GM18507 (cell line): ENCODE results near the gene COL5A1.
"Not testable (repeated sequence)": the region's sequence is repeated elsewhere in the genome, so short reads cannot be mapped to it uniquely, and the experiment has no call there.

Source experiments
- DNase-seq: peaks from one replicate; pipeline ENCODE4 v3.0.0; 2011; ENCODE audit warnings: low read depth; ENCODE audit not compliant: insufficient read length; ENCODE audit errors: extremely low spot score
- FAIRE-seq: peaks from 2 replicates; lab custom pipeline; 2011; peaks lifted over from hg19 to GRCh38; lab: Jason Lieb, UNC

Gene COL5A1

DNA sequence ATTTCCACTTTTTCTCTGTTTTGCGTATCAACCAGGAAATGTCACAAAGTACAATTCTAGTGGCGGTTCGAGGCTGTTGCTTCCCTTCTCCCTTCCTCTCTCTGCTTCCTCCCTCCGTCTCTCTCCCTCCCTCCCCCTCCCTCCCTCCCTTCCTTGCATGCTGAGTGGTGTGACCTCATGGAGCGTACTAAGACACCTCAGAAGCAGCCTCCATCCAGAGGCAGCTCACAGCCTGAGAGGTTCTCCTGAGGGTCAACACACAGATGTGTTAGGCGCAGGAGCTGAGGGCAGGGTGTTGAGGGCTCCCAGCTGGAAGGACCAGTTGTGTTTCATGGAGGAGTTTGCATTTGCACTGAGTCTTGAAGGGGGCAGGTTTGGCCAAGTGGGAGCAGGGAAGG lies 57.7 kb downstream of the COL5A1 start:
- DNase-seq (no peak), FAIRE-seq (no peak)

DNA sequence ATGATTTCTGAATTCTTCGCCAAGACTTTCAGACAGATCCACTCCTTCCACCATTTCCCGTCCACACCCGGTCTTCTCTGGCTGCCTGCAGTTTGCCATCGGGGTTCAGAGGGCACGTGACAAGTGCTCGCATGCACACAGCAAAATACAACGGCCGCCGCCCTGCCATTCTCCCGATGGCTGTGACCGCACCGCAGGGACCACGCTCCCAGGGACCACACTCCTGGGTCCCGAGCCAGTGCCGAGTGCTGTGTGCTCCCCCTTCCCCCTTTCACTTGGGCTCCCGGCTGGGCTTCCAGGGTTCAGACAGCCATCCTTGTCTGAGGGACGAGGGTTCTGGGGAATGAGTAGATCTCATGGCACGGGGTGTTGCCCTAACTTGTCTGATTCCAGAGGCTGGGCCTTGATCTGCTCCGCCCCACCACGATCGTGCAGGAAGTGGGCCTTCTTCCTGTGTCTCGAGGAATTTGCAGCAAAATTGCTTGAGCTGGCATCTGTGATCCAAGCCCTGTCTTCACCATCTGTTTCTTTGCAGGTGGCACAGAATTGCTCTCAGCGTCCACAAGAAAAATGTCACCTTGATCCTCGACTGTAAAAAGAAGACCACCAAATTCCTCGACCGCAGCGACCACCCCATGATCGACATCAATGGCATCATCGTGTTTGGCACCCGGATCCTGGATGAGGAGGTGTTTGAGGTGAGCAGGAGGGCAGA lies 59.2 kb downstream of the COL5A1 start:
- DNase-seq (no peak), FAIRE-seq (no peak)

DNA sequence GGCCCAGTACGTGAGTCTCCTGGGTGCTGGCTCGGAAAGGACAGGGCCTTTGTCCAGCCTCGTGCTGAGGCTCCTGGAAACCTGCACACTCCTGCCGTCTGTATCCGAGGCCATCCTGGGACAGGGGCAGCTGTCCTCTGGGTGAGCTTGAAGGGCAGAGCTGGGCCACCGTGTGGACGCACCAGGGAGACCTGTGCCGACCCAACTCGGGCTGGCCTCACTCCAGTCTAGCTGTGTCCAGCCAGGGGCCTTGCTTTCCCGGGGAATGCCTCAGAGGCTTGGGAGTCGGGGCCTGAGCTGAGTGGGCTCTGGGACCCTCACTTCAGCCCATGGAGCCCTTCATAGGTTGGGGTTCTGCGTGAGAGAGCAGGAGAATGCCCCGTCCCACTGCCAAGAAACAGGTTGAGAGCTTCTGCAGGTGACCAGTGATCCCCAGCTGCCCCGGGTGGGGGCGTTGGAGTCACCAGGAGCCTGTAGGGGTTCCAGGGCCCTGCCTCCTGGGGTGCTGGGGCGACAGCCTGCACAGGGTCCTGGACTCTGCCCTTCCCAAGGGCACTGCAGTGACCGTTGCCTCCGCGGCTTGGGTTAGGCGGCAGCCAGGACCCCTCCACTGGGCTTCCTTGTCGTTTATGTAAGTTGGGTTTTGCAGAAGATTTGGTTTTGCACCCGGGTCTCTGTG lies 60.1 kb downstream of the COL5A1 start:
- DNase-seq (no peak), FAIRE-seq (no peak)

DNA sequence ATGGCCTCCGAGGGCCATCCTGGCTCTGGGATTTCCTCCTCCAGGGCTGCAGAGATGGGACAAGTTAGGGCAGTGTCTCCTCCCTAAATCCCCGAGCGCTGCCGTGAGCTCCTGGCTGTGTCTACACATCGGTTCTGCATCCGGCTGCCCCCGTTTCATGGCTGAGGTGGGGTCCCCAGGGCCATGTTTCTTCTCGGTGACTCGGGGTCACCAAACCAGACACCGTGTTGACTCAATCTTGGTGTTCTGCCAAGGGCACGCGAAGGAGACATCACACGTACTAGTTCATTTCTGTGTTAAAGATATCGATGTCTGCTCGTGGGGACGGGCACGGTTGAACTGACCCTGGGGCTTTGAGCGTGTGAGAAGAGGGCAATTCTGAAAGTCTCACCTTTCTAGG lies 60.7 kb downstream of the COL5A1 start:
- DNase-seq (no peak), FAIRE-seq (no peak)

DNA sequence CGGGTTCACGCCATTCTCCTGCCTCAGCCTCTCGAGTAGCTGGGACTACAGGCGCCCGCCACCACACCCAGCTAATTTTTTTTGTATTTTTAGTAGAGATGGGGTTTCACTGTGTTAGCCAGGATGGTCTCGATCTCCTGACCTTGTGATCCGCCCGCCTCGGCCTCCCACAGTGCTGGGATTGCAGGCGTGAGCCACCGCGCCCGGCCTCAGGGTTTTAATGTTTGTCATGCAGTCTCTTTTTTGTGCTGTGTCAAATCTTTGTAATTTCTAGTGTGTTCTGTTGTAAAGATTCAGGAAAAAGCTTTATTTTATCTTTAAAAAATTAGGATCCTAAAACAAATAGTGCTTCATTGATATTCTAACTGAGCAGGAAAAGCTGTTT lies 62.1 kb downstream of the COL5A1 start:
- not testable (repeated sequence) for DNase-seq, FAIRE-seq

DNA sequence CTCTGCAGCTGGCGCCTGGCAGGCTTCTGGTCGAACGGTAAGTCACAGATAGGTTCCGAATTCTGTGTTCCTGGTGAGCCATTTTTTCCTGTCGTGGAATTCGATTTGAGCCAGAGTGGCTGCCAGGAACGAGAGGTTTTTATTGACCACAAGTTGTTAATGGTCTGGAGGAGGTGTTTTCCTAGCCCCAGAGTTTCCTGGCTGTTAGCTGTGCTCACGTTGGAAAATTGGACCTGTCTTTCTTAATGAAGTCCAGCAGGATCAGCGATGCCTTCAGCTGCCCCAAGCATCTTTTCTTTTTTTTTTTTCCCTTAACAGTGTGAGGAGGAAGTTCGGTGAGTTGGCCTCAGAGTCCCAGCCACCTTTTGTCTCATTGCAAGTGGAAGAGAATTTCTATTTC lies 62.9 kb downstream of the COL5A1 start:
- DNase-seq: no peak

DNA sequence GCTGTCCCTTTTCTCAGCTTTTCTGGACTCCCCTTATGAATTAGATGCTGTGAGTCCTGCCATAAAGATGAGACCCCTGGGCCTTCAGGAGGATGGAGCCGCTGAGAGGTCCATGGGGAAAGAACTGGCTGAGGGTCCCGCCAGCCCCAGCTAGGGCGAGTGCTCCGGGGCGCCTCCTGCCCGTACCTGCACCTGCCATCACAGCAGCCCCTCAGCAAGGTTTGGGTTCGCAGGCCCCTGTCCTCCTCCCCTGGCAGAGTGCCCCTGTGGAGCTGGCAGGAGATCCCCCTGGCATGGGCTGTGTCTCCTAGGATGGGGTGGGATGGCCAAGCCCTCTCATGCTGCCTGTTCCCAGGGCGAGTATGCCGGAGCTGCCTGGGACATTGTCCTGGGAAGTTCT lies 64.2 kb downstream of the COL5A1 start:
- FAIRE-seq (no peak), DNase-seq (no peak)

More for the DNA sequence above, 62.9 kb downstream of the COL5A1 start:
- FAIRE-seq: no peak

DNA sequence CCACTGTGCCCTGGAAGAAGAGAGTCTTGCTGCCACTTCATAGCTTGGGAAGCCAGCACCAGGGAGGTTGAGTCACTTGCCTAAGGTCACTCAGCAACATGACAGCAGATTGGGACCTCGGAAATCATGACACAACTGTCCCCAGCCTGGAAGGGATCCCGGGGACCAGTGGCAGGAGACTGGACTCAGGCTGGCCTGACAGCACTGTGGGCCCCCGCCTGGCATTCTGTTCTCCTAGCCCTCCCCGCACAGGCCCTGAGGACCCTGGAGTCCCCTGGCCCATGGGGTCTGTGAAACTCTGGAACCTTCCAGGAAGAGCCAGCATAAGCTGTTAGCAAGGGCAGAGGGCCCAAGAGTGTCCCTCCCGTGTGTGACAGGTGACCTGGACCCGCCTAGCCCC lies 64.9 kb downstream of the COL5A1 start:
- no peak for FAIRE-seq
- no peak for DNase-seq

DNA sequence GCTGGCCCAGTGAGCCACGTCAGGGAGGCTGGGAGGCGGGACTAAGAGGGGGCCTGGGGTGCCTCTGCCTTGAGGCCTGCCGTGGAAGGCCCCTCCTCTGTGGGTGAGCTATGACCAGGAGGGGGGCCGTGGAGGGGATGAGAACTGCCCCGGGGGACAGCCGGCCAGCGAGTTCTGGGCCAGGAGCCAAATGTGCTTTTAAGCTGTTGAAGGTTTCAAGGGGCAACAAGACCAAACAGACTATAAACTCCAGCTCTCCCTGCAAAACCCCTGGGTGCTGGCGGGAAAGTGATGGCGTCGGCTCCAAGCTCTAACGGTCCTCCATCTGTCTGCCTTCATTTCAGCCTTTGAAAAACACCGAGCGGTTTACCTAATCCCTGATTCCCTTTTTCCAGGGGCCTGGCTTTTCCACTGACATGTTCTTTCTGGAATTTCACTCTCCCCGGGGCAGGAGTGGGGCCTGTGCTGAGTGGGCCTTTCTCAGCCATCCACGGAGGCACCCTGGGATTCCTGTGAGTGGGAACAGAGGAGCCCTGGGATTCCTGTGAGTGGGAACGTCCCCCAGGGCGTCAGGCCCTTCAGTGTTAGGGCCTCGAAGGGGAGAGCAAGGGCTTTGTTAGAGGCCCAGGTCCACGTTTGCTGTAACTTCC lies 65.6 kb downstream of the COL5A1 start:
- DNase-seq (no peak), FAIRE-seq (no peak)

DNA sequence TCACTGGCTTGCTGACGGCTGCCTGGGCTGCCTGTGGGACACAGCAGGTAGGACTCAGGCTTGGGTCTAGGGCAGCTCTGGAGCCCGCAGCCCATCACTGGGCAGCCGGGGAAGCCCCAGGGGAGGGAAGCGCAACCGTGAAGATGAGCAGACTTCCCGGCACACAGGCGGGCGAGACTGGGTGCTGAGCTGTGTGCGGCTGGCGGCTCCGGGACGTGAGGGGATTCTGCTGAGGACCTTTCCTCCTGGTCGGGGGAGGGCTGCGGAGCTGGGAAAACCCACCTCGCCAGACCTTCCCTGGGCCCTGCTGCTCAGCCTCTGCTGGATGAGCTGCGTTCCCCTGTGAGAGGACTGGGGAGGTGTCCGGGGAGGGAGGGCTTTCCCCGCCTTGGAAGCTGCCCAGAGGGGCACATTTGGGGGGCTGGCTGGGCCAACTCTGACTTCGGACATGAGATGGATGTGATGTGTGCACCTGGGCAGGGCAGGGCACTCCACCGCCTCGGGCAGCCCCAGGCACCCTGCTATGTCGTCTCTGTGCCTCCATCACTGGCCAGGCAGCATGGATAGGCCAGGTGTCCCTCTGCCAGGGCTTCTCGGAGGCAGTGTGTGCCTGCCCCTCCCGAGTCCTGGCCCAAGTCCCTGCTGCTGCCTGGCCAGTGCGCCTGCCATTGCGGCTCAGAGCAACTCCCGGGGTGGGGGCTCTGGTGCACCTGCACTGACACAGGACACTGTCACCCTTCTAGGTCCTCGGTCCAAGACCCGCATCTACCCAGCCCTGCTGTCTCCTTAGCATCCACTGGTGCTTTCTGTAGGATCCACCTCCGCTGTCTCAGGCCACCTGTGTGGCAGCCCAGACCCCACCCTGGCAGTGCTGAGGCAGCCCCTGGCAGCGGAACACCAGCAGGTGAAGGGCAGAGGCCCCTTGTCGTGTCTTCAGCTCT lies 66.4 kb downstream of the COL5A1 start:
- FAIRE-seq (no peak), DNase-seq (no peak)

DNA sequence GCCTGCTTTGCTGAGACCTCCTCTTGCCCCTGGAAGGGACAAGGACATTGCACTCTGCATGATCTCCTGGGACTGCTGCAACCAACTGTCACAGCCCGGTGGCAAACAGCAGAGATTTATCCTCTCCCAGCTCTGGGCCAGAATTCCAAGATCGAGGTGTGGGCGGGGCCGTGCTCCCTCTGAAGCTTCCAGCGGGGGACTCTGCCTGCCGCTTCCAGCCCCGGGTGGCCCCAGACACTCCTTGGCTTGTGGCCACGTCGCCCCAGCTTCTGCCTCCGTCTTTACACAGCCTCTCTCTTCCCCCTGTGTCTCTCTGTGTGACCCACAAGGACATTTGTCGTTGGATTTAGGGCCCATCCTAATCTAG lies 67.1 kb downstream of the COL5A1 start:
- no peak for FAIRE-seq
- DNase-seq: no peak

DNA sequence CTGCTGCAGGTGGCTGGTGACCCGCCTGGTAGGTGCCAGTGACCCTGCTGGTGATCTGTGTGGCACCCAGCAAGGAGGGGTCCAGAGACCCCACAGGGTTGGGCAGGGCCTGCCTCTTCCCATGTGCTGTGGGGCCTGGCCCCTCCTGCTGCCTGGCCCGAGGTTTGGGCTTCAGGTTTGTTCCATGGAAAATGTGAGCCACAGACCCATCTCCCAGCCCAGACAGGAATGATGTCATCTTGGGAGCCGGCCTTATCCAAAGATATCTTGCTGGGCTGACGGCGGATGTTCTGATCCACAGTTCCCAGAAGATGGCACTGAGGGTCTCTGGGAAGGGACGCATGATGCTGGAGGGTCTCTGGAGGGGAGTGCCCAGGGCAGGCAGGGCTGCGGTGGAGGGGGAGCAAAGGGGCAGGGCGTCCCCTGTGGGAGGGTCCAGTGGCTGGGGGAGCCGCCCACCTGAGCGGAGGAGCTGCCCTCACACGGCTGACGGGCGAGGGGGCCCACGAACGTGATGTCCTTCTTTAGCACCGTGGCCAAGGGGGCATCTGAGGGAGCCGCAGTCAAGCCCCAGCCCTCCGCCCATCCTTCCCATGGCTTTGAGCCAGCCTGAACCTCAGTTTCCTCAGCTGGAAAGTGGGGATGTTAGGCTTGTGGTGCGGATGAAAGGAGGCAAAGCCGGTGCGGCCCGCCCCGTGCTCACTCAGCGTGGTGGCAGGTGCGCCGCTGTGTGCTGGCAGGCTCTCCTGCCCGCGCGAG lies 68.1 kb downstream of the COL5A1 start:
- no peak for FAIRE-seq
- DNase-seq: no peak

DNA sequence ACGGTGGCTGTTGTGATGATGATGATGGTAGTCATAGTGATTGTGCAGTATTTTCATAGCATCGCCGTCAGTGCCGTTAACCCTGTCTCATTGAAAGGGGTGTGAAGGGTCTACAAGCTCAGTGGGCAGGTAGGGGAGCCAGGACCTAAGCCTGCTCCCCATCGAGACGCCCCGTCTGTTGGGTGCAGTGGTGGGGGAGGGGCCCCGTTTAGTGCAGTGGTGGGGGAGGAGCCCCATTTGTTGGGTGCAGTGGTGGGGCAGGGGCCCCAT lies 68.6 kb downstream of the COL5A1 start:
- no peak for FAIRE-seq
- DNase-seq: no peak

DNA sequence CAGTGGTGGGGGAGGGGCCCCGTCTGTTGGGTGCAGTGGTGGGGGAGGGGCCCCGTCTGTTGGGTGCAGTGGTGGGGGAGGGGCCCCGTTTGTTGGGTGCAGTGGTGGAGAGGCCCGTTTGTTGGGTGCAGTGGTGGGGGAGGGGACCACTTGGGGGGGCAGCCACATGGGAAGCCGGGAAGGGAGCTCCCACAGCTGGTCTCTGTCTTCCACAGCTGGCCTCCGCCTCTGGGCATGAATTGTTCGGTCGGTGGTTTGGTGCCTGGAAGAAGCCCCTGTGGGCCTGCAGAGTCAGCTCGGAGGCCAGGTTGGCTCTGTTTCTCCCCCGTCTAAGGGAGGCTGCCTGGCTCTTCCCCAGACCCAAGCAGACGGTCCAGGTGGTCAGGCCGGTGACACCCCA lies 69.3 kb downstream of the COL5A1 start:
- FAIRE-seq (no peak), DNase-seq (no peak)

DNA sequence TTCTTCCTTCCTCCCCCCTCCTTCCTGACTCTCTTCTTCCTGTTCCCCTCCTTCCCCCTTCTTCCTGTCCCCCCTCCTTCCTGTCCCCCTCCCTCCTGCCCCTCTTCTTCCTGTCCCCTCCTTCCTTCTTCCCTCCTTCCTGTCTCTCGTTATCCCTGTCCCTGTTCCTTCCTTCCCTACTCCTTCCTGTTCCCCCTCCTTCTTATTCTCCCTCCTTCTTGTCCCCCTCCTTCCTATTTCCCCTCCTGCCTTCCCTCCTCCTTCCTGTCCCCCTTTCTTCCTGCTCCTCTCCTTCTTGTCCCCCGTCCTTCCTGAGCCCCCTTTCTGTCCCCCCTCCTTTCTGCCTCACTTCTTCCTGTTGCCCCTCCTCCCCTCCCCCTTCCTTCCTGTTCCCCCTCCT lies 70.6 kb downstream of the COL5A1 start:
- DNase-seq (no peak), FAIRE-seq (no peak)

DNA sequence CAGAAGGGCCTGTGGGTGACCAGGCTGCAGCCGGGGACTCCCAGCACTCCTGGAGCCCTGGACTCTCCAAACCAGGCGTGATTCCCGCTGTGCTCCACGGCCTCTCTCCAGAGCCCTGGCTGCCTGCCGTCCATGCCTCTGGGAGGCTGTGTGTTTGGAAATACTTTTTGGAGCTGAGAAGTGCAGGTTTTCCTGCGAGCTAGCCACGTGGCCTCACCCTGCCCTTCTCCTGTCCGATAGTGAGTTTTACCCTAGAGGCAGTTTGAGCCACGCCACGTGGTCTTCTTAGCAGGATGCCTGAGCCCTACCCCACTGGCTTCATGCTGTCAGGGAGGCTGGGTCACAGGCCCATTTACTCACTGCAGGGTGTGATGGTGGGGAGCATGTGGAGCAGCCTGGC lies 71.3 kb downstream of the COL5A1 start:
- no peak for FAIRE-seq

DNA sequence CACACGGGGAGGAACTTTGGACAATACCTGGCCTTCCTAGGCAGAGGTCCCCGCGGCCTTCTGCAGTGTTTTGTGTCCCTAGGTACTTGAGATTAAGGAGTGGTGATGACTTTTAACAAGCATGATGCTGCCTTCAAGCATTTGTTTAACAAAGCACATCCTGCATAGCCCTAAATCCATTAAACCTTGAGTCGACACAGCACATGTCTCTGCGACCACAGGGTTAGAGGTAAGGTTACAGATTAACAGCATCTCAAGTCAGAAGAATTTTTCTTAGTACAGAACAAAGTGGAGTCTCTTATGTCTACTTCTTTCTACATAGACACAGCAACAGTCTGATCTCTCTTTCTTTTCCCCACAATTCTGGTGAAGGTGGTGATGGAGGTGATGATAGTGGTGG lies 73.9 kb downstream of the COL5A1 start:
- FAIRE-seq, DNase-seq: not testable (repeated sequence)

More for the DNA sequence above, 71.3 kb downstream of the COL5A1 start:
- DNase-seq: no peak

DNA sequence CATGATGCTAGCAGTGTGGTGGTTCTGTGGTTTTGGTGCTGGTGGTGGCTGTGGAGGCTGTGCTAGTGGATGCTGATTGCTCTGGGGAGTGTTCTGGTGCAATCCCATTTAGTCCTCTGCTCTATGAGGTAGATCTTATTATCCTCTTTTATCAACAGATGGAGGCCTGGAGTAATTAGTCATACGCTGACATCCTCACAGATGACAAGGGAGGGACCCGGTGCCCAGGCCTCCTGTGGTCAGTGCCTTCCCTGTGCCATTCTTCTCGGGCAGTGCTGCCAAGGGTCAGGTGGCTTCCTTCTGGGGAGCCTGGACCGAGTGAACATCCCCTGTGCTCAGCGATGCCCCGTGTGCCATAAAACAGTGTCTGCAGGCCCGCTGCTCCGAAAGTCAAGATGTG lies 74.5 kb downstream of the COL5A1 start:
- DNase-seq (no peak), FAIRE-seq (no peak)

DNA sequence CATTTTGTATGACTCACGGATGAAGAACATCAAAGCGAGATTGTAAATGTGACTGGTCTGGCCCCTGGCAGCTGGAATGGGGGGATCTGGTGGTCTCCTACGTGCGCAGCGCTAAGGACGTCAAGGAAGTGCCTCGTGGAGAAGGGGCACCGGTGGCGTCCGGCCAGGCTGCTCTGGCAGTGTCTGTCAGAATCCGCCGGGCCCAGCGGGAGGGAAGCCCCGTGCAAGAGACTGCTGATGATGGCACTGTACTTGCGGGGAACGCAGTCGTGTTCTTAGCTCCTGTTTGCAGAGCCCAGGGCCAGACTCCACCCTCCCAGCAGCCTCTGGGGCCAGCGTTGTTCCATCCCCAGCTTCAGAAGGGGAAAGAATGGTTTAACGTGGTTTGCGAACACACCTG lies 75.5 kb downstream of the COL5A1 start:
- no peak for FAIRE-seq

More for the DNA sequence above, 75.5 kb downstream of the COL5A1 start:
- DNase-seq: no peak
